ENCODE data around the gene CERS2. TPM values are rescaled to one million over a fixed set of nuclear protein-coding genes. Genes with fewer than 3 reads are reported as not detected.

The CERS2 gene
- total and polyA plus RNA-seq, 2 of the 13 experiments (the other 11 are each of a cell fraction or from before 2014, with no cell fraction given), result 269 to 298 TPM

DNA sequence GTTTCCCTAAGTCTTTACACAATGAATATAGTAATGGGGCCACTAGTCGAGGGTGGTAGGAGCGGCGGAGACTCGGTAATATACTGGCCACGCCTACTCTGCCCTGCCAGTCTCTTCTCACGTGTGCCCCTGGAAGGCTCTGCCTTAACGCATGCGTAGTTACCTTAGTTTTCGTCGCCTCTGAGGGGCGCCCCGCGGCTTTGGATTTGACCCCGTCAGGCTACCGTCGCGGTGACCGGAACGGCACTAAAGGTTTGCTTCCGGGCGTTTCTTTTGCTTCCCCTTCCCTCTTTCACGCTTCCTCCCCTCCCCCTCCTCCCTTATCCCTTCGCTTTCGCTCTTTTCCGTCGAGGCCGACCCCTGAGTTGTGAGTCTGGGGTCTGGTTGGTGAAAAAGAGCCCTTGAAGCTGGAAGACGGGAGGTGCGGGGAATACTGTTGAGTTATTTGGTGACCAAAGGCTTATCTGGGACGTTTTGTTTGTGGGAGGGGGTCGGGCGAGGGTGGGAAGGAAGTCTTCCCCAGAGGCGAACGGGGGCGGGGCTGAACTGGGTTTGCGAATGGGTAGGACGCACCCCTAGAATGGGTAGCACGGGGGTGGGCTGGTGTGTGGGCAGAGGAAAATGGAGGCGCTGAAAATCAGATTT lies 48.4 kb downstream of the CERS2 start, which contains the start of gene SETDB1 (continued):
- TF ChIP-seq FOXO4 (CRISPR knock-in tag; conservative IDR thresholded peaks at IDR 0.05) (no peak), ELF3 (CRISPR knock-in tag; IDR thresholded peaks at IDR 0.05) (peak; percentile 90), ISL2 (CRISPR knock-in tag; IDR thresholded peaks at IDR 0.05) (no peak), ATAD3A (CRISPR knock-in tag; IDR thresholded peaks at IDR 0.05) (no peak), ZC3H13 (CRISPR knock-in tag; IDR thresholded peaks at IDR 0.05) (no peak), ATRX (CRISPR knock-in tag; IDR thresholded peaks at IDR 0.05; ENCODE audit: borderline replicate concordance) (no peak), THAP11 (CRISPR knock-in tag; IDR thresholded peaks at IDR 0.05) (peak; percentile 96), ZNF264 (CRISPR knock-in tag; IDR thresholded peaks at IDR 0.05) (peak; percentile 19; the same call in 1 of the 2 replicates), ZNF274 (CRISPR knock-in tag; IDR thresholded peaks at IDR 0.05) (no peak), SRF (IDR thresholded peaks at IDR 0.05; ENCODE audit: low read depth, low read length) (no peak; the same call in 1 of the 2 replicates), CREB1 (IDR thresholded peaks at IDR 0.05) (peak; percentile 45; the same call in 1 of the 2 replicates), CREB1 (CRISPR knock-in tag; IDR thresholded peaks at IDR 0.05) (peak; percentile 73), ZFP82 (CRISPR knock-in tag; IDR thresholded peaks at IDR 0.05; ENCODE audit: borderline replicate concordance) (no peak), CREM (IDR thresholded peaks at IDR 0.05) (peak; percentile 87), CREM (CRISPR knock-in tag; IDR thresholded peaks at IDR 0.05) (no peak), GRHL1 (CRISPR knock-in tag; conservative IDR thresholded peaks at IDR 0.05) (no peak), ZNF562 (CRISPR knock-in tag; IDR thresholded peaks at IDR 0.05; ENCODE audit: borderline replicate concordance) (no peak), ZNF142 (CRISPR knock-in tag; IDR thresholded peaks at IDR 0.05) (no peak), ZNF678 (CRISPR knock-in tag; IDR thresholded peaks at IDR 0.05) (no peak)
- TF ChIP-seq, protein P1, sequence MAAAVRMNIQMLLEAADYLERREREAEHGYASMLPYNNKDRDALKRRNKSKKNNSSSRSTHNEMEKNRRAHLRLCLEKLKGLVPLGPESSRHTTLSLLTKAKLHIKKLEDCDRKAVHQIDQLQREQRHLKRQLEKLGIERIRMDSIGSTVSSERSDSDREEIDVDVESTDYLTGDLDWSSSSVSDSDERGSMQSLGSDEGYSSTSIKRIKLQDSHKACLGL (CRISPR knock-in tag; IDR thresholded peaks at IDR 0.05), result no peak
- TF ChIP-seq, protein P2, sequence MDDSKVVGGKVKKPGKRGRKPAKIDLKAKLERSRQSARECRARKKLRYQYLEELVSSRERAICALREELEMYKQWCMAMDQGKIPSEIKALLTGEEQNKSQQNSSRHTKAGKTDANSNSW (CRISPR knock-in tag; IDR thresholded peaks at IDR 0.05; ENCODE audit: borderline replicate concordance), result no peak
